ENCODE measurements around the gene CPAMD8.

Gene CPAMD8

GRCh38 chr19:16917401-16917800 is 109.2 kb downstream of the CPAMD8 start:
- no peak for DNase-seq (ENCODE audit: low spot score)

DNA sequence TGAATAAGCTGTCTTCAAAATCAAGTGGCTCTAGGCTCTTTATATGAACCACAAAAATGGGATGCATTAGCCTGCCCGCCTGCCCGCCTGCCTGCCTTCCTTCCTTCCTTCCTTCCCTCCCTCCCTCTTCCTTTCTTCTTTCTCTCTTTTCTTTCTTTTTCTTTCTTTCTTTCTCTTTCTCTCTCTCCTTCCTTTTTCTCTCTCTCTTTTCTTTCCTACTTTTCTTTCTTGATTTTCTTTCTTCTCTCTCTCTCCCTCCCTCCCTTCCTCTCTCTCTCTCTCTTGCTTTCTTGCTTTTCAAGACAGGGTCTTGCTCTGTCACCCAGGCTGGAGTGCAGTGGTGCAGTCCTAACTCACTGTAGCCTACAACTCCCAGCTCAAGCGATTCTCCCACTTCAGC is 110.9 kb downstream of the CPAMD8 start:
- no peak for DNase-seq (ENCODE audit: low spot score)

- DNase-seq (ENCODE audit: low spot score): no peak
Measured at GRCh38 chr19:16915135-16915534, 111.5 kb downstream of the CPAMD8 start.

GRCh38 chr19:16914421-16914820 is 112.2 kb downstream of the CPAMD8 start:
- no peak for DNase-seq (ENCODE audit: low spot score)

DNA sequence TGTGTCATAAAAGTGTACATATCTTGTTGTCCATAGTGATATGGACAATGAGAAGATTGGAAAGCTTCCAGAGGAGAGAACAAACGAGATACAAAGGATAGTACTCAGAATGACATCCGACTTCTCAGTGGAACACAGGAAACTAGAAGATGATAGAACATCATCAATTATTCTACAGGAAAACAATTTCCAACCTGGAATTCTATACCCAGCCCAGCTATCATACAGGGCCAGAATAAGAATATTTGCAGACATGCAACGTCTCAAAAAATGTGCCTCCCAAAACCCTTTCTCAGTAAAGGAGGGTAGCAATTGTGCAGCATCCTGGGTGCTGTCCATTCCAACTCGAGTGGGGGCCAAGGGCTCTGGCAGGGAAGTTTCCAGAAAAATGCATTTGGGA is 113.8 kb downstream of the CPAMD8 start:
- DNase-seq (ENCODE audit: low spot score): no peak

GRCh38 chr19:16911046-16911445 is 115.6 kb downstream of the CPAMD8 start:
- DNase-seq (ENCODE audit: low spot score): no peak

GRCh38 chr19:16908759-16909158 is 117.9 kb downstream of the CPAMD8 start:
- DNase-seq (ENCODE audit: low spot score): no peak

GRCh38 chr19:16904599-16904998 is 122.0 kb downstream of the CPAMD8 start:
- no peak for DNase-seq (ENCODE audit: low spot score)

DNA sequence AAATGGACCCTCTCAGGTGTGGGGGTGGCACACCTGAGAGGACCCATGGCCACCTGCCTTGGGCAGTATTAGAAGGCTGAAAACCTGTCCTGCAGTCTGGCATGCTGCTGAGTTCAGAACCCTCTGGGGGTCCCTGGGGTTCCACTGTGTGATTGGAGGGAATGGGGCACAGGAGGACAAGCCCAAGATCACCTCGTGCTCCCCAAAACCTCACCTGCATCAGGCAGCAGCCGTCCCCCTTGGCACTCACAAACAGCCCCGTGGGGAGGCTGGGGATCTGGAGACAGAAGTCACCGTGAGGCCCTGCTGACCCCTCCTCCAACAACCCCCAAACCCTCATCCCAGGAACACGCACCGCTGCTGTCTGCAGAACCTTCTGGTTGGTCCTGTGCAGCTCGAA is 123.3 kb downstream of the CPAMD8 start:
- DNase-seq (ENCODE audit: low spot score): no peak

GRCh38 chr19:16902545-16902944 is 124.1 kb downstream of the CPAMD8 start:
- DNase-seq (ENCODE audit: low spot score): no peak

DNA sequence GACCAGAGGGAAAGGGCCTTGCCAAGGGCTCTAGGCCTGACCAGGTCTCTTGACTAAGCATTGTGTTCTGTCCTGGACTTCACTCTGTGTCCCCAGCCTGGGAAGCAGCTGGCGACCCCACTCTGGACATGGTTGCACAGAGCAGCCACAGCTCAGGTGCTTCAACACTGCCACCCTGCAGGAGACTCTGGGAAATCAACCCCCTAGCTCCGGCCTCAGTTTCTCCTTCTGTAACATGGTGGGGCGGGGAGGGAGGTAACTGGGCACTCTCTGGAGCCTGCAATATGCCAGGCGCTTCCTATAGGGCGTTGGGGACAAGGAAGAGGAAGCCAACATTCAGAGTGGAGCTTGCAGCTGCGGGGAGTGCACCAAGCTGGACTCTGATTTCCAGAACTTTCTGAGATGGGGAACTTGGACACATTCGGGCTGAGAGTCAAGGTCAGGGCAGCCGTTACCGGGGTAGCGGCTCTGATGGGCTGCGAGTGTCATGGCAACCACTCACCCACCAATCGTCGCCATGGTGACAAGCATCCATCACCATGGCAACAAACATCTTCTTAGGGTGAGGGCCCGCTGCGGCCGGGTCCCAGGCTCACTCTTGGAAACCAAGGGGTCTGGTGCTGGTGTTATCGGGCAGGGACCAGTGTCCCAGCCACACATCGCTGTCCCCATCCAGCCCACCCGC is 125.0 kb downstream of the CPAMD8 start:
- no peak for DNase-seq (ENCODE audit: low spot score)

GRCh38 chr19:16899566-16900075 is 127.0 kb downstream of the CPAMD8 start:
- peak; percentile 75 for DNase-seq (ENCODE audit: low spot score)

DNA sequence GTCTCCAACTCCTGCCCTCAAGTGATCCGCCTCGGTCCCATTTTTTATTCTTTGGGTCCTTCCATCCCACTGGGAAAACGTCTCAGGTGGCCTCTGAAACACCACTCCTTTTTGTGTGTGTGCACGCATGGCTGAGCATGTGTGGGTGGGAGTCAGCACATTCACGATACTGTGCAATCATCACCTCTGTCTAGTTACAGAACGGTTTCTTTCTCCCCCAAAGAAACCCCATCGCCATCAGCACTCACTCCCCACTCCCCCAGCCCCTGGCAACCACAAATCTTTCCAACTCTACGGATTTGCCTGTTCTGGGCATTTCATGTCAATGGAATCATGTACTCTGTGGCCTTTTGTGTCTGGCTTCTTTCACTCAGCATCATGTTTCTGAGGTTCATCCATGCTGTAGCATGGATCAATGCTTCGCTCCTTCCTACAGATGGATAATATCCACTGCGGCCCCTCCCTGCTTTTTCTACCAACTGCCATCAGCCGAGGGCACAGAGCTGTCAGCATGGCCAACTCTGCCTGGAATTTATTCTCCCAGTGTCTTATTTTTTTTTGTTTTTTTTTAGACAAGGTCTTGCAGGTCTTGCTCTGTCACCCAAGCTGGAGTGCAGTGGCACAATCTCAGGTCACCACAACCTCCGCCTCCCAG is 128.1 kb downstream of the CPAMD8 start:
- no peak for DNase-seq (ENCODE audit: low spot score)

- no peak for DNase-seq (ENCODE audit: low spot score)
Measured at GRCh38 chr19:16897856-16898161, 128.8 kb downstream of the CPAMD8 start.

DNA sequence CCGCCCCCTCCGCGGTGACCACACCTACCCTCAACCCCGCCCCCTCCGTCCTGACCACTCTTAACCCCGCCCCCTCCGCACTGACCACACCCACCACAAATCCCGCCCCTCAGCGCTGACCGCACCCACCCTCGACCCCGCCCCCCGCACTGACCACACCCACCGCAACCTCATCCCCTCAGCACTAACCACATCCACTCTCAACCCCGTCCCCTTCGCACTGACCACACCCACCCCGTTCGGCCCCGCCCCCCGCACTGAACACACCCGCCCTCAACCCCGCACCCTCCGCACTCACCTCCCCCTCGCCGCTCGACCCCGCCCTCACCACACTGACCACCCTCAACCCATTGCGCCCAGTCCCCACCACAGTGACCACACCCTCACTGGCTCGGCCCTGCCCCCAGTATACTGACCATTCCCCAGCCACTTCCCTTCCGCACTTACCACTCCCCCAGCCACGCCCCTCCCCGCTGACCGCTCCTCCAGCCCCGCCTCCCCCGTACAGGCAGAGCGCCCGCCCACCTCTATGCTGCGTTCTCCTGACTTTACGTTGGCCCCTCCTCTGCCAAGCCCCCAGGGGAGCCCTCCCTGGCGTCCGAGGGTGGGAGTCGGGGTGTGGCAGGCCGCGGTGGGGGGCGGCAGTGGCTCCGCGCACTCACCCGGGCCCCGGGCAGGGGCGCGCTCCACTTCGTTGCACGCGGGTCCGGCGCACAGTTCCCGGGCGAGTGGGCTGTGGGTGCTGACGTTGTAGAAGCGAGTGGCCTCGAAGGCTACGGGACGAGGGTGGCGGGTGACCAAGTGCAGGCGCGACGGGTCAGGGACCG is 129.4 kb downstream of the CPAMD8 start:
- DNase-seq (ENCODE audit: low spot score): peak; percentile 98

DNA sequence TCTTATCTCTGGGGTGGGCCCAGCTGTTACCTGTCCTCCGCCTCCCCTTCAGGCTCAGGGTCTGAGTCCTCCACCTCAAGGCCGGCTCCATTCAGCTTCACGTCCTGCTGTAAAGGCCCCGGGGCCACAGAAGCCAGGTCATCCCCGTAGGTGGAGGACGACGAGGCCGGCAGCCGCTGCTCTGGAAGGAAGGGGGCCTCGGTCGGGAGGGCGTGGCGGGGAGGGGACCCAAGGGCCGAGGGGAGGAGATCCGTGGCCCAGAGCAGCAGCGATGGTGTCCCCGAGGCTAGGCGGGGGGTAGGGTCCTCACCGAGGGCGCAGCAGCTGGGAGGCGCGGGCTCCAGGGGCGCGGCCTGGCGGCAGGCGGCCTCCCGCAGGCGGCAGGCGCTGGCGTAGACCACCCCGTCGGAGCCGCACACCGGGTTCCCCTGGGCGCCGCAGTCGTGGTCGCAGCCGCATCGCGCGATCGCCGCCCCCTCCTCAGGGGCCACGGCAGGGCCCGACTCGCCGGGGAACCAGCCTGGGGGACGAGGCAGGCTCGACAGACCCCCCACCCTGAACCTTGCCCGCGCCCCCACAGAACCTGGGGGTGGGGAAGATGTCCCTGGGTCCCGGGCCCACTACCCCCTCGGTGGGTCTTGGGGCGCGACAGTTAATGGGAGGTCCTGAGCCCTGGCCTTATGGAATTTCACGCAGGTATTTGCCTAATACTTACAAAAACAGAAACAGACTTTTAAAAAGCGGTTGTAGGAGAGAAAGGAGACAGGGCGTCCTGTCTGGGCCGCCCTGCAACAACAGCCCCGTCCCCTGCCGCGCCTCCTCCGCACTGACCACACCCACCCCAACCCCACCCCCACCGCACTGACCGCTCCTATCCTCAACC is 130.2 kb downstream of the CPAMD8 start:
- peak; percentile 43 for DNase-seq (ENCODE audit: low spot score)

GRCh38 chr19:16895467-16896145 is 131.0 kb downstream of the CPAMD8 start:
- peak; percentile 49 for DNase-seq (ENCODE audit: low spot score)

- no peak for DNase-seq (ENCODE audit: low spot score)
Measured at GRCh38 chr19:16894080-16894479, 132.5 kb downstream of the CPAMD8 start.

DNA sequence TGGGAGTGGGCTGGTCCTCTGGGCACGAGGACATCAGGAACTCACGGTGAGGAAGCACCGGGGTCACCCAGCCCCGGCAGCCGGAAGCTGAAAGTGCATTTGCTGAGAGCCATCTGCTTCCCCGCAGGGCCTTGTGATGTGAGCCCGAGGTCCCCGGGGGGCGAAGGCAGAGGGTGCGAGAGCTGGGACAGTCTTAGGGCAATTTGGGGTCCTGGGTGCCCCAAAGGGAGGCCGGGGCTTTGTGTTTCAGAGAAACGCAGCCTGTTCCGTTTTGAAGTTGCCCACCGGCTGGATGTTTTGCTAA is 133.0 kb downstream of the CPAMD8 start:
- DNase-seq (ENCODE audit: low spot score): no peak

- DNase-seq (ENCODE audit: low spot score): no peak
Measured at GRCh38 chr19:16892868-16893685, 133.5 kb downstream of the CPAMD8 start.

GRCh38 chr19:16892436-16892835 is 134.2 kb downstream of the CPAMD8 start:
- DNase-seq (ENCODE audit: low spot score): no peak
